H1 (cell line): ENCODE data around the gene SKIC8. TPM values are rescaled to one million over a fixed set of nuclear protein-coding genes. Genes with fewer than 3 reads are reported as not detected.

ENCODE experiments used
- CTCF ChIA-PET: fragments of 300-600 bp; sonication (Branson Sonifier 250); formaldehyde crosslinking; loops from one replicate; lab custom pipeline; 2021; ENCODE audit not compliant: partially characterized antibody; lab: Charles Lee
- POLR2A ChIA-PET: fragments of 300-600 bp; sonication (Branson Sonifier 250); formaldehyde crosslinking; loops from one replicate; lab custom pipeline; 2021; ENCODE audit warnings: inconsistent platforms; ENCODE audit not compliant: partially characterized antibody; lab: Charles Lee
- DNase-seq, 2 experiments: peaks; one replicate each; pipeline versions ENCODE4 v3.0.0 to v3.0.0-alpha.2; 2010 to 2022; ENCODE audit warnings: low spot score in 2 of 2, low read depth in 1 of 2, mixed read lengths in 1 of 2
- FAIRE-seq: peaks from 2 replicates; lab custom pipeline; 2011; peaks lifted over from hg19 to GRCh38; lab: Jason Lieb, UNC
- H2AFZ ChIP-seq: 2 replicates; pipeline ENCODE4 v1.8.1; 2012; ENCODE audit warnings: low read length, inconsistent platforms
- H2AK5ac ChIP-seq: 2 replicates; pipeline ENCODE4 v1.6.1; 2013; ENCODE audit warnings: low read depth, low read length
- H2BK120ac ChIP-seq: replicated peaks from 2 replicates; pipeline ENCODE3; 2013; ENCODE audit warnings: low read depth, low read length, inconsistent platforms
- H2BK12ac ChIP-seq: 2 replicates; pipeline ENCODE4 v1.6.1; 2013; ENCODE audit warnings: low read depth, low read length
- H2BK15ac ChIP-seq: 2 replicates; pipeline ENCODE4 v1.6.1; 2013; ENCODE audit warnings: low read length
- H2BK20ac ChIP-seq: 2 replicates; pipeline ENCODE4 v1.6.1; 2013; ENCODE audit warnings: low read length
- H2BK5ac ChIP-seq: 2 replicates; pipeline ENCODE4 v1.6.1; 2013; ENCODE audit warnings: low read depth, low read length
- H3K14ac ChIP-seq: 2 replicates; pipeline ENCODE4 v1.6.1; 2013; ENCODE audit warnings: inconsistent platforms; ENCODE audit not compliant: insufficient read length
- H3K18ac ChIP-seq: 2 replicates; pipeline ENCODE4 v1.6.1; 2013; ENCODE audit warnings: low read length; ENCODE audit errors: extremely low read depth
- H3K23ac ChIP-seq: 2 replicates; pipeline ENCODE4 v1.6.1; 2013; ENCODE audit warnings: inconsistent platforms; ENCODE audit not compliant: insufficient read length
- H3K23me2 ChIP-seq: 2 replicates; pipeline ENCODE4 v1.6.1; 2013; ENCODE audit warnings: low read depth, low read length
- H3K27ac ChIP-seq: 2 replicates; pipeline ENCODE4 v1.6.1; 2011; ENCODE audit warnings: low read depth, low read length, inconsistent platforms
- H3K27me3 ChIP-seq, 4 experiments: replicated peaks in 1 of 4; 1 replicate in 1 of 4; 2 replicates in 3 of 4; pipeline versions ENCODE4 v1.6.1 to v1.8.1; 2011 to 2013; ENCODE audit warnings: low read length in 3 of 4, mild to moderate bottlenecking in 3 of 4, inconsistent platforms in 2 of 4, mixed read lengths in 2 of 4, moderate library complexity in 1 of 4; ENCODE audit not compliant: control insufficient read depth in 3 of 4, insufficient read depth in 3 of 4; ENCODE audit errors: extremely low read depth in 1 of 4
- H3K36me3 ChIP-seq, 4 experiments: 2 replicates each; pipeline versions ENCODE4 v1.6.1 to v1.8.1; 2011 to 2013; ENCODE audit warnings: mild to moderate bottlenecking in 4 of 4, low read length in 3 of 4, moderate library complexity in 2 of 4, control low read depth in 1 of 4, inconsistent platforms in 1 of 4; ENCODE audit not compliant: insufficient read depth in 4 of 4, control insufficient read depth in 2 of 4
- H3K4ac ChIP-seq: replicated peaks from 2 replicates; pipeline ENCODE3; 2013; ENCODE audit warnings: low read length, low read depth, mixed read lengths, inconsistent platforms; ENCODE audit not compliant: insufficient read length
- H3K4me1 ChIP-seq, 4 experiments: replicated peaks in 1 of 4; 1 replicate in 1 of 4; 2 replicates in 3 of 4; pipeline versions ENCODE4 v1.6.1 to v1.8.1; 2011 to 2013; ENCODE audit warnings: low read length in 3 of 4, inconsistent platforms in 2 of 4, mixed read lengths in 1 of 4; ENCODE audit not compliant: insufficient read depth in 4 of 4, control insufficient read depth in 3 of 4
- H3K4me2 ChIP-seq, 2 experiments: 2 replicates each; pipeline versions ENCODE4 v1.6.1 to v1.8.1; 2011 to 2013; ENCODE audit warnings: low read depth in 2 of 2, low read length in 2 of 2, control low read depth in 1 of 2, inconsistent platforms in 1 of 2, mild to moderate bottlenecking in 1 of 2; ENCODE audit not compliant: insufficient read depth in 1 of 2
- H3K4me3 ChIP-seq, 4 experiments: fragments of 200-600, 300-600 bp in 1 of 4; sonication (generic), shearing (Covaris generic), sonication (Bioruptor Twin) in 1 of 4; 2 replicates each; pipeline versions ENCODE4 v1.5.1 to v1.8.1; 2011 to 2016; ENCODE audit warnings: low read length in 4 of 4, low read depth in 3 of 4, control low read depth in 2 of 4, inconsistent platforms in 2 of 4, mild to moderate bottlenecking in 2 of 4, mixed read lengths in 1 of 4, moderate library complexity in 1 of 4; ENCODE audit not compliant: insufficient read depth in 2 of 4; ENCODE audit errors: extremely low read depth in 1 of 4
- H3K56ac ChIP-seq: replicated peaks from 2 replicates; pipeline ENCODE3; 2013; ENCODE audit warnings: low read depth, mild to moderate bottlenecking, mixed read lengths, low read length, inconsistent platforms; ENCODE audit not compliant: insufficient read length
- H3K79me1 ChIP-seq: 2 replicates; pipeline ENCODE4 v1.6.1; 2013; ENCODE audit warnings: low read depth, low read length, control low read depth
- H3K79me2 ChIP-seq, 2 experiments: 2 replicates each; pipeline versions ENCODE4 v1.6.1 to v1.8.1; 2012 to 2013; ENCODE audit warnings: low read length in 2 of 2, mild to moderate bottlenecking in 2 of 2, inconsistent platforms in 1 of 2; ENCODE audit not compliant: insufficient read depth in 2 of 2, control insufficient read depth in 1 of 2
- H3K9ac ChIP-seq, 4 experiments: replicated peaks in 1 of 4; 1 replicate in 1 of 4; 2 replicates in 3 of 4; pipeline versions ENCODE4 v1.6.1 to v1.8.1; 2011 to 2013; ENCODE audit warnings: low read depth in 3 of 4, low read length in 3 of 4, control low read depth in 2 of 4, mild to moderate bottlenecking in 2 of 4, moderate library complexity in 2 of 4, inconsistent platforms in 1 of 4; ENCODE audit errors: extremely low read depth in 1 of 4
- H3K9me3 ChIP-seq, 2 experiments: 2 replicates each; pipeline versions ENCODE4 v1.6.1 to v1.8.1; 2012 to 2013; ENCODE audit warnings: mild to moderate bottlenecking in 2 of 2, moderate library complexity in 2 of 2, control low read depth in 1 of 2, inconsistent platforms in 1 of 2, low read depth in 1 of 2, low read length in 1 of 2, mixed read lengths in 1 of 2; ENCODE audit not compliant: insufficient read depth in 2 of 2
- H4K20me1 ChIP-seq, 2 experiments: replicated peaks in 1 of 2; 2 replicates each; pipeline versions ENCODE3 to v1.8.1; 2011 to 2013; ENCODE audit warnings: inconsistent platforms in 2 of 2, low read length in 2 of 2, mild to moderate bottlenecking in 1 of 2; ENCODE audit not compliant: insufficient read depth in 2 of 2, control insufficient read depth in 1 of 2
- H4K5ac ChIP-seq: 2 replicates; pipeline ENCODE4 v1.6.1; 2013; ENCODE audit warnings: low read length, low read depth, mixed read lengths, inconsistent platforms; ENCODE audit not compliant: insufficient read length
- H4K8ac ChIP-seq: 2 replicates; pipeline ENCODE4 v1.8.0; 2013; ENCODE audit warnings: mild to moderate bottlenecking, moderate library complexity, low read length, inconsistent platforms; ENCODE audit not compliant: insufficient read depth; ENCODE audit errors: extremely low read depth
- H4K91ac ChIP-seq: replicated peaks from 2 replicates; pipeline ENCODE3; 2013; ENCODE audit warnings: low read length, mixed read lengths, inconsistent platforms; ENCODE audit not compliant: insufficient read length
- ATF2 ChIP-seq: IDR thresholded peaks from 2 replicates; pipeline ENCODE4 v1.6.1; 2012; ENCODE audit warnings: low read length, inconsistent platforms
- BCL11A ChIP-seq, 2 experiments: IDR thresholded peaks; one replicate each; pipeline ENCODE4 v1.6.1; 2011; ENCODE audit warnings: low read depth in 2 of 2, low read length in 2 of 2, mild to moderate bottlenecking in 2 of 2
- WGBS, 2 experiments: shearing (Covaris generic) in 1 of 2; methylation state at CpG; one replicate each; pipeline versions ENCODE4 v1.1.6 to v1.1.7; 2013 to 2015; ENCODE audit warnings: low lambda C conversion rate in 2 of 2, mixed read lengths in 2 of 2, inconsistent platforms in 1 of 2, low coverage in 1 of 2, missing lambda C conversion rate in 1 of 2; ENCODE audit not compliant: insufficient replicate concordance in 2 of 2, insufficient coverage in 1 of 2, insufficient read length in 1 of 2; ENCODE audit errors: extremely low coverage in 1 of 2, missing lambda C conversion rate in 1 of 2; 5-methylcytosine and 5-hydroxymethylcytosine counted together
- polyA plus RNA-seq, 7 experiments: library from polyadenylated mRNA; depleted of rRNA in 3 of 7; stranded (reverse) in 5 of 7; unstranded in 2 of 7; fragments of >200 nt in 5 of 7; fragments of 200-250 nt in 2 of 7; gene quantifications; 1 replicate in 5 of 7; 2 replicates in 1 of 7; 4 replicates in 1 of 7; pipeline versions ENCODE4 v1.2.1 to v1.2.3, GENCODE V29; 2011 to 2013; ENCODE audit warnings: missing spikeins in 2 of 7, mixed read lengths in 2 of 7
- total RNA-seq: library from RNA; stranded (reverse); fragmentation: NEBNext Ultra II Directional; extraction: Animal tissue kit (Norgen Biotek cat#: 25700); gene quantifications from 2 replicates; pipeline ENCODE4 v1.2.1, GENCODE V29; 2021

SKIC8 gene
- total and polyA plus RNA-seq, 2 of the 8 experiments (the other 6 are each of a cell fraction or from before 2014, with no cell fraction given) = 44.2 to 77.7 TPM

GRCh38 chr15:78272316-78272715, 27.1 kb downstream of the SKIC8 start:
- ChIA-PET CTCF (interaction anchor here (0.7 to 1.9 kb wide), 3 partner anchors 23 to 61 kb away, joined by 3 to 5 read pairs (median 3); no protein-coding TSS in a partner anchor), POLR2A (interaction anchor here (1.1 kb wide), 1 partner anchor 9 kb away, joined by 3 read pairs; no protein-coding TSS in a partner anchor)
- H3K79me2 ChIP-seq = no peaks in the 10 kb centered on the region

More at GRCh38 chr15:78272316-78272715, 27.1 kb downstream of the SKIC8 start:
- H3K4me3 ChIP-seq = no peak overlapping the region
- H3K36me3 ChIP-seq = no peaks in the 10 kb centered on the region
- H3K4ac ChIP-seq = no peak overlapping the region
- no peaks in the 10 kb centered on the region for H3K23me2 ChIP-seq
- H4K91ac ChIP-seq = no peak overlapping the region
- H2BK12ac ChIP-seq = no peak overlapping the region
- no peak overlapping the region for H2BK120ac ChIP-seq
- no peak overlapping the region for H3K23ac ChIP-seq
- no peak overlapping the region for H2BK5ac ChIP-seq
- no peak overlapping the region for H3K9ac ChIP-seq
- no peak overlapping the region for H3K27ac ChIP-seq
- H3K9me3 ChIP-seq = no peaks in the 10 kb centered on the region
- no peak for DNase-seq
- H2BK20ac ChIP-seq = no peak overlapping the region
- WGBS, 2 experiments = 65% methylated on average over 2 of the region's 2 CpGs; no CpG with 5 or more reads in 1 of the 2 experiments
- no peak overlapping the region for H2AK5ac ChIP-seq
- no peaks in the 10 kb centered on the region for H3K27me3 ChIP-seq
- H4K8ac ChIP-seq = no peak overlapping the region
- no peaks in the 10 kb centered on the region; a peak in 1 of 7 replicates for H3K4me1 ChIP-seq
- no peak overlapping the region for H4K5ac ChIP-seq
- no peaks in the 10 kb centered on the region for H3K79me1 ChIP-seq
- TF ChIP-seq ATF2 (no peak), BCL11A (IDR thresholded peaks at IDR 0.05; ENCODE audit: low read depth in 2 of 2, low read length in 2 of 2) (no peak)
- no peak overlapping the region for H3K56ac ChIP-seq
- H3K18ac ChIP-seq = no peak overlapping the region
- no peak overlapping the region for H2BK15ac ChIP-seq
- FAIRE-seq = no peak
- H4K20me1 ChIP-seq = no peaks in the 10 kb centered on the region
- H3K4me2 ChIP-seq = no peak overlapping the region
- H3K14ac ChIP-seq = no peak overlapping the region
- H2AFZ ChIP-seq = no peak overlapping the region
